Osteoblast (primary cell): ENCODE data around the gene FAM13A. TPM values are rescaled to one million over a fixed set of nuclear protein-coding genes. Genes with fewer than 3 reads are reported as not detected.

Experiments used
- DNase-seq: peaks from one replicate; pipeline ENCODE4 v3.0.0; 2011; ENCODE audit warnings: low spot score, mixed read lengths; ENCODE audit not compliant: insufficient read length; ENCODE audit errors: missing footprints
- H2AFZ ChIP-seq: 2 replicates; pipeline ENCODE4 v1.6.0; 2011; ENCODE audit warnings: mild to moderate bottlenecking, low read length
- H3K27ac ChIP-seq: 2 replicates; pipeline ENCODE4 v1.5.1; 2011; ENCODE audit warnings: mild to moderate bottlenecking, low read depth, low read length, moderate library complexity
- H3K27me3 ChIP-seq: 2 replicates; pipeline ENCODE4 v1.6.0; 2012; ENCODE audit warnings: mild to moderate bottlenecking, control low read depth, inconsistent platforms, low read length, moderate library complexity; ENCODE audit not compliant: insufficient read depth
- H3K36me3 ChIP-seq: 2 replicates; pipeline ENCODE4 v1.5.1; 2011; ENCODE audit warnings: mild to moderate bottlenecking, low read length, control low read depth, moderate library complexity; ENCODE audit not compliant: insufficient read depth
- H3K4me1 ChIP-seq: 2 replicates; pipeline ENCODE4 v1.5.1; 2011; ENCODE audit warnings: mild to moderate bottlenecking, low read length, control low read depth, moderate library complexity; ENCODE audit not compliant: insufficient read depth
- H3K4me2 ChIP-seq: 2 replicates; pipeline ENCODE4 v1.6.0; 2011; ENCODE audit warnings: mild to moderate bottlenecking, low read length; ENCODE audit not compliant: insufficient read depth
- H3K4me3 ChIP-seq: fragments of 200-600 bp; sonication (generic); 3 replicates; pipeline ENCODE4 v1.5.1; 2012; ENCODE audit warnings: mild to moderate bottlenecking, low read length, inconsistent platforms; ENCODE audit not compliant: insufficient read depth
- H3K79me2 ChIP-seq: 2 replicates; pipeline ENCODE4 v1.6.0; 2012; ENCODE audit warnings: mild to moderate bottlenecking, low read length, control low read depth, inconsistent platforms; ENCODE audit not compliant: insufficient read depth
- H3K9me3 ChIP-seq: 2 replicates; pipeline ENCODE4 v1.5.1; 2011; ENCODE audit warnings: low read depth, low read length, control low read depth
- H4K20me1 ChIP-seq: 2 replicates; pipeline ENCODE4 v1.6.0; 2012; ENCODE audit warnings: mild to moderate bottlenecking, low read length, control low read depth; ENCODE audit not compliant: insufficient read depth
- CTCF ChIP-seq: IDR thresholded peaks from 2 replicates; pipeline ENCODE4 v1.5.1; 2011; ENCODE audit warnings: mild to moderate bottlenecking, low read depth, low read length, moderate library complexity; ENCODE audit errors: extremely low read depth
- total RNA-seq: library from RNA; depleted of rRNA; stranded (reverse); fragments of >200 nt; gene quantifications from 2 replicates; pipeline ENCODE4 v1.2.3, GENCODE V29; 2012

FAM13A gene
- total RNA-seq, 1 donor, result 18.8 TPM

GRCh38 chr4:89031272-89031671 lies 25.7 kb downstream of the FAM13A start:
- no peak for TF ChIP-seq CTCF
- H3K9me3 ChIP-seq, result no peaks in the 10 kb centered on the region
- no peaks in the 10 kb centered on the region for H3K27me3 ChIP-seq
- H3K27ac ChIP-seq, result no peak overlapping the region
- H3K36me3 ChIP-seq, result no peaks in the 10 kb centered on the region
- H3K4me3 ChIP-seq, result no peak overlapping the region
- no peak overlapping the region for H2AFZ ChIP-seq
- peaks cover 2% of the 10 kb centered on the region for H4K20me1 ChIP-seq
- H3K4me1 ChIP-seq, result no peaks in the 10 kb centered on the region
- DNase-seq, result no peak
- no peaks in the 10 kb centered on the region for H3K79me2 ChIP-seq
- H3K4me2 ChIP-seq, result no peak overlapping the region

GRCh38 chr4:89029591-89029990 lies 27.4 kb downstream of the FAM13A start:
- H3K9me3 ChIP-seq, result no peaks in the 10 kb centered on the region
- H3K4me2 ChIP-seq, result no peak overlapping the region
- no peak overlapping the region for H3K4me3 ChIP-seq
- no peaks in the 10 kb centered on the region for H3K27me3 ChIP-seq
- peaks cover 2% of the 10 kb centered on the region for H4K20me1 ChIP-seq
- DNase-seq, result no peak
- no peaks in the 10 kb centered on the region for H3K79me2 ChIP-seq
- no peak for TF ChIP-seq CTCF
- H3K36me3 ChIP-seq, result no peaks in the 10 kb centered on the region
- no peak overlapping the region for H2AFZ ChIP-seq
- H3K4me1 ChIP-seq, result no peaks in the 10 kb centered on the region
- H3K27ac ChIP-seq, result no peak overlapping the region

GRCh38 chr4:89026542-89026941 lies 30.4 kb downstream of the FAM13A start:
- no peak overlapping the region for H3K4me3 ChIP-seq
- no peaks in the 10 kb centered on the region for H3K27me3 ChIP-seq
- H3K4me2 ChIP-seq, result no peak overlapping the region
- H3K79me2 ChIP-seq, result no peaks in the 10 kb centered on the region
- DNase-seq, result no peak
- H2AFZ ChIP-seq, result no peak overlapping the region
- no peak for TF ChIP-seq CTCF
- H3K4me1 ChIP-seq, result peaks cover 3% of the 10 kb centered on the region
- no peaks in the 10 kb centered on the region for H3K36me3 ChIP-seq
- no peaks in the 10 kb centered on the region for H4K20me1 ChIP-seq
- no peak overlapping the region for H3K27ac ChIP-seq
- no peaks in the 10 kb centered on the region for H3K9me3 ChIP-seq

GRCh38 chr4:89024051-89024675 lies 32.8 kb downstream of the FAM13A start:
- Histone ChIP-seq H3K27ac (no peak overlapping the region), H3K4me1 (peaks cover 3% of the 10 kb centered on the region), H3K4me3 (no peak overlapping the region), H3K27me3 (no peaks in the 10 kb centered on the region), H3K79me2 (no peaks in the 10 kb centered on the region), H3K4me2 (peak overlapping the region; percentile 61), H2AFZ (peak overlapping the region; percentile 8), H4K20me1 (no peaks in the 10 kb centered on the region), H3K36me3 (no peaks in the 10 kb centered on the region), H3K9me3 (no peaks in the 10 kb centered on the region)
- DNase-seq, result peak; percentile 77
- peak; percentile 77 for TF ChIP-seq CTCF
